ENCODE measurements around the gene ICE2. TPM values are rescaled to one million over a fixed set of nuclear protein-coding genes. Genes with fewer than 3 reads are reported as not detected.
"Not testable (repeated sequence)": the region's sequence is repeated elsewhere in the genome, so short reads cannot be mapped to it uniquely, and the experiment has no call there.

The ICE2 gene
- total RNA-seq, 1 donor from 2014 or later: 49.9 TPM

DNA sequence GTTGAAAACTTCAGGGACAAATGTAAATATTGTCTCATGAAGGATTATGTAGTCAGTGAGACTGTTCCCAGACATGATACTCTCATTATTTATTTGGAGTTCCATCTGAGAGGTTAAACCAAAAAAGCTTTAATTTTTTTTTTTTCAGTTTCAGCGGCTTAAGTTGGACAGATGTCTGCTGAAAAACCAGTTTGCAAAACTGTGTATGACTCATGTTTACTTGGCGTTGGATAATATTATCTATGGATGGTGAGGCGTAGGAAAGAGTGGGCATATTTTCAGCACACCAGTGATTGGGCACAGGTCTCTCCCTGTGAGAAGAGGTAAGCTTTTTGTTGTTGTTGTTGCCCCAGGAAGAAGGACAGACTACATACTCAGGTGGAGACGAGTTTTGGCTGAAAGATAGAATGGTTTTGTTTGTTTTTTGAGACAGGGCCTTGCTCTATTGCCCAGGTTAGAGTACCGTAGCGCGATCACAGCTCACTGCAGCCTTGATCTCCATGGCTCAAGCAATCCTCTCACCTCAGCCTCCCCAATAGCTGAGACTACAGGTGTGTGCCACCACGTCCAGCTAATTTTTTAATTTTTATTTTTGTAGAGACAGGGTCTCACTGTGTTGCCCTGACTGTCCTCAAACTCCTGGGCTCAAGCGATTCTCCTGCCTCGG, 64.8 kb downstream of the ICE2 start:
- Histone ChIP-seq H3K9me3 (no peaks in the 10 kb centered on the region), H3K27ac (no peak overlapping the region), H3K4me3 (no peak overlapping the region), H3K36me3 (no peaks in the 10 kb centered on the region), H3K4me1 (peaks cover under 1% of the 10 kb centered on the region), H3K27me3 (no peaks in the 10 kb centered on the region)
- intact Hi-C loops (cut with DNase I): no loop called here
- TF ChIP-seq, protein P1, sequence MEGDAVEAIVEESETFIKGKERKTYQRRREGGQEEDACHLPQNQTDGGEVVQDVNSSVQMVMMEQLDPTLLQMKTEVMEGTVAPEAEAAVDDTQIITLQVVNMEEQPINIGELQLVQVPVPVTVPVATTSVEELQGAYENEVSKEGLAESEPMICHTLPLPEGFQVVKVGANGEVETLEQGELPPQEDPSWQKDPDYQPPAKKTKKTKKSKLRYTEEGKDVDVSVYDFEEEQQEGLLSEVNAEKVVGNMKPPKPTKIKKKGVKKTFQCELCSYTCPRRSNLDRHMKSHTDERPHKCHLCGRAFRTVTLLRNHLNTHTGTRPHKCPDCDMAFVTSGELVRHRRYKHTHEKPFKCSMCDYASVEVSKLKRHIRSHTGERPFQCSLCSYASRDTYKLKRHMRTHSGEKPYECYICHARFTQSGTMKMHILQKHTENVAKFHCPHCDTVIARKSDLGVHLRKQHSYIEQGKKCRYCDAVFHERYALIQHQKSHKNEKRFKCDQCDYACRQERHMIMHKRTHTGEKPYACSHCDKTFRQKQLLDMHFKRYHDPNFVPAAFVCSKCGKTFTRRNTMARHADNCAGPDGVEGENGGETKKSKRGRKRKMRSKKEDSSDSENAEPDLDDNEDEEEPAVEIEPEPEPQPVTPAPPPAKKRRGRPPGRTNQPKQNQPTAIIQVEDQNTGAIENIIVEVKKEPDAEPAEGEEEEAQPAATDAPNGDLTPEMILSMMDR (IDR thresholded peaks at IDR 0.05): no peak
- DNase-seq: no peak
- ATAC-seq: no peak

DNA sequence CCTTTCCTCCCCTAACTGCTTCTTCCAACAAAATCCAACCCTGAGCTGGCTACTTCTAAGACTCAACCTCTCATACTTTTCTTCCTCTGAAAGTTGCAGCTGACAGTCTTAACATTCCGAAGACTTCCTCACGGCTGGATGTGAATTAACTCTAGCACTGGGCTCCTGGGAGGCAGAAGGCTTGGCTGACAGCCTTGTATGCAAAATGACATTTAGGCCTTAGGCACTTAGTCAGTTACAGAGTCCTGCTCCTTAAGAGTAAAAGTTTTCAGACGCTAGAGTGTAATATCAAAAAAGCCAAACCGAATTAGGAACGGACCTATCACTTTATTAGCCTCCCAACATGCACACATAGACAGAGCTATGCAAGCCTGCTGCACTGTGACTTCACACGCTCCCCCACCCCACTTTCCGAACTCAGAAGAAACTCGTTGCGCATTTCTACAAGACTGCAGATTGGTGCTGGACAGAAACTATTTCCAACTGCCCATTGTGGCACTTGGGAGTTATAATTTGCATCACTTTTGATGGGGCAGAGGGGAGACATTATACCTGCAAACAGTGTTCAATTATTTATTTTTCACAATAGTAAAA, 65.6 kb downstream of the ICE2 start:
- ATAC-seq (no peak), DNase-seq (no peak)
- Histone ChIP-seq H3K27ac (no peak overlapping the region), H3K9me3 (no peaks in the 10 kb centered on the region), H3K36me3 (no peaks in the 10 kb centered on the region), H3K27me3 (no peaks in the 10 kb centered on the region), H3K4me3 (no peak overlapping the region), H3K4me1 (peaks cover 9% of the 10 kb centered on the region)
- TF ChIP-seq, protein P1 (IDR thresholded peaks at IDR 0.05): no peak
- intact Hi-C loops (cut with DNase I): no loop called here

DNA sequence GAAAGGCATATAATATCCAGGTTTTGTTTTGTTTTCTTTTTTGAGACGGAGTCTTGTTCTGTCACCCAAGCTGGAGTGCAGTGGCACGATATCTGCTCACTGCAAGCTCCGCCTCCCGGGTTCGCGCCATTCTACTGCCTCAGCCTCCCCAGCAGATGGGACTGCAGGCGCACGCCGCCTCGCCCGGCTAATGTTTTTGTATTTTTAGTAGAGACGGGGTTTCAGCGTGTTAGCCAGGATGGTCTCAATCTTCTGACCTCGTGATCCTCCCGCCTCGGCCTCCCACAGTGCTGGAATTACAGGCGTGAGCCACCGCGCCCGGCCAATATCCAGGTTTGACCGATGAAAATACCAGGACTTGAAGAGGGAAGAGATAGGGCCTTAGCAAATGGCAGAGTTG, 66.1 kb downstream of the ICE2 start:
- intact Hi-C loops (cut with DNase I); H3K4me3 ChIP-seq; H3K36me3 ChIP-seq; H3K27me3 ChIP-seq; ATAC-seq; DNase-seq; H3K9me3 ChIP-seq; H3K27ac ChIP-seq: not testable (repeated sequence)
- peaks cover 14% of the 10 kb centered on the region for H3K4me1 ChIP-seq

DNA sequence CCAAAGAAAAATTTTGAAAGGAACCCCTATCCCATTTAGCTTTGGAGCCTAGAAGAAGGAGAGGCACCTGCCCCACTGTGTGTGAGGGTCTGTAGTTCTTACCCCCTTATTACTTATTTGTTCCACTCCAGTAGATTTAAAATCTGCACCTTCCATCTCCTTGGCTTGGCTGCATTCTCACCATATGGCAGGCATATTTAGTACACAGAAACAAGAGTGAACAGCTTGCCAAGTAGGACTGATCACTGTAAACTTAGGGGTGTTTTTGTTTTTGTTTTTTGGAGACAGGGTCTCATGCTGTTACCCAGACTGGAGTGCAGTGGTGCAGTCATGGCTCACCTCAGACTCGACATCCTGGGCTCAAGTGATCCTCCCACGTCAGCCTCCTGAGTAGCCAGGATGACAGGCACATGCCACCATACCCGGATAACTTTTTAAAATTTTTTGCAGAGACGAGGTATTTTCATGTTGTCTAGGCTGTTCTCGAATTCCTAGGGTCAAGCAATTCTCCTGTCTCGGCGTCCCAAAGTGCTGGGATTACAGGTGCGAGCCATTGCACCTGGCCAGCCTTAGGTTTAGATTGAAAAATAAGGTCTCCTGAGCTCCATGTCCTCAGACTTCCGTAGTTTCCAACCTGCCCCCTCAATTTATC, 67.0 kb downstream of the ICE2 start:
- DNase-seq (no peak), ATAC-seq (no peak)

DNA sequence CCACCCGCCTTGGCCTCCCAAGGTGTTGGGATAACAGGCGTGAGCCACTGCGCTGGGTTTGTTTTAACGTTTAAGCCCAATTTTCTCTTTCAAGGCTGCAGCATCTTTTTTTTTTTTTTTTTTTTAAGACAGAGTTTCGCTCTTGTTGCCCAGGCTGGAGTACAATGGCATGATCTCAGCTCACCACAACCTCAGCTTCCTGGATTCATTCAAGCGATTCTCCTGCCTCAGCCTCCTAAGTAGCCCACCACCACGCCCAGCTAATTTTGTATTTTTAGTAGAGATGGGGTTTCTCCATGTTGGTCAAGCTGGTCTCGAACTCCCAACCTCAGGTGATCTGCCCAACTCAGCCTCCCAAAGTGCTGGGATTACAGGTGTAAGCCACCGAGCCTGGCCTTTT, 68.6 kb downstream of the ICE2 start:
- H3K9me3 ChIP-seq; H3K27me3 ChIP-seq; H3K36me3 ChIP-seq; intact Hi-C loops (cut with DNase I); H3K4me3 ChIP-seq; ATAC-seq; H3K27ac ChIP-seq; DNase-seq: not testable (repeated sequence)
- peaks cover 20% of the 10 kb centered on the region for H3K4me1 ChIP-seq

More for the DNA sequence above, 67.0 kb downstream of the ICE2 start:
- Histone ChIP-seq H3K4me1 (peaks cover 20% of the 10 kb centered on the region), H3K27me3 (no peaks in the 10 kb centered on the region), H3K9me3 (no peaks in the 10 kb centered on the region), H3K27ac (no peak overlapping the region), H3K4me3 (no peak overlapping the region), H3K36me3 (no peaks in the 10 kb centered on the region)
- TF ChIP-seq, protein P1 (IDR thresholded peaks at IDR 0.05): no peak
- intact Hi-C loops (cut with DNase I): no loop called here

DNA sequence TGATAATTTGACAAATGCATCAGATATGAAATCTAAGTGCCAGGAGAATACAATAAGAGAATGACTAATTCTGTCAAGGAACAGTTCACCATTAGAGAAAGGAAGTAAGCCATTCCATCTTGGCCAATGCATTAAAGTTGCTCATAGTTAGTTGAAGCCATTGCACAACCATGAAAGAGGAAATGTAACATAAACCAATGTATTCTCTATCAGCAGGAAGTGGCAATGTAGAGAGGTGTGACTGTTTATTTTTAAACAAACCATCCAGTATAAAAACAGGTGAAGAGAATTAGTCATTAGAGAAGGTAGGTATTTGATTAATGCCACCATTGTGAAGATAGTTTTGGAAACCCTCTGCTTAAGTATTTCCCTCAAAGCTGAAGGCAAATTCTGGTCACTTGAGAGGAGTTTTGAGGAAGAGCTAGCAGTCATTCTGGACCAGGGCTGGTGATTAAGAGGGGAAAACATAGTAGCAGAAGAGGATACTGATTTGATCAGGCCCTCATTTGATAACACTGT, 70.4 kb downstream of the ICE2 start:
- no peaks in the 10 kb centered on the region for H3K36me3 ChIP-seq
- H3K27me3 ChIP-seq: no peaks in the 10 kb centered on the region
- H3K4me3 ChIP-seq: no peak overlapping the region
- peaks cover 20% of the 10 kb centered on the region for H3K4me1 ChIP-seq
- DNase-seq: no peak
- intact Hi-C loops (cut with DNase I): no loop called here
- TF ChIP-seq, protein P1 (IDR thresholded peaks at IDR 0.05): no peak
- no peak overlapping the region for H3K27ac ChIP-seq
- peak; percentile 92 for ATAC-seq
- no peaks in the 10 kb centered on the region for H3K9me3 ChIP-seq
